Erythroblast (primary cell): ENCODE data around the gene STOML2.

Experiments used
- GATA1 ChIP-seq: IDR thresholded peaks from 2 replicates; pipeline ENCODE4 v1.6.1; 2011; ENCODE audit warnings: low read depth, mild to moderate bottlenecking, control low read depth, low read length, moderate library complexity
- POLR2A ChIP-seq: IDR thresholded peaks from 2 replicates; pipeline ENCODE4 v1.6.1; 2011; ENCODE audit warnings: mild to moderate bottlenecking, low read length

GRCh38 chr9:35076848-35077247 lies 26.1 kb downstream of the STOML2 start:
- TF ChIP-seq POLR2A (no peak), GATA1 (no peak)
